HepG2 (cell line): ENCODE data around the gene SAE1. TPM values are rescaled to one million over a fixed set of nuclear protein-coding genes. Genes with fewer than 3 reads are reported as not detected.
A peak's percentile ranks its signal among the peaks of the same experiment; 100 is the strongest.

ENCODE experiments used
- ASH2L ChIP-seq: fragments of 300-600, 200-600 bp; sonication (generic); IDR thresholded peaks from 2 replicates; pipeline ENCODE4 v1.7.0; 2017; ENCODE audit warnings: low read depth, mild to moderate bottlenecking, moderate library complexity, mixed read lengths, low read length; ENCODE audit not compliant: insufficient read length
- CHD2 ChIP-seq: IDR thresholded peaks from 2 replicates; pipeline ENCODE4 v1.6.1; 2011; ENCODE audit warnings: low read depth, low read length, improper control_type of control experiment
- CTCF ChIP-seq: sonication (generic); formaldehyde crosslinking; IDR thresholded peaks from 2 replicates; pipeline ENCODE4 v1.5.0; 2020; ENCODE audit warnings: mild to moderate bottlenecking, missing genetic modification reagents, moderate library complexity
- DRAP1 ChIP-seq: IDR thresholded peaks from 2 replicates; pipeline ENCODE4 v1.6.1; 2016; ENCODE audit warnings: missing genetic modification reagents, missing compliant biosample characterization
- EZH2 ChIP-seq: conservative IDR thresholded peaks from 2 replicates; pipeline ENCODE4 v1.6.1; 2012; ENCODE audit warnings: mild to moderate bottlenecking, low read depth, low read length, moderate library complexity
- FLYWCH1 ChIP-seq: sonication (generic); formaldehyde crosslinking; IDR thresholded peaks from 2 replicates; pipeline ENCODE4 v1.8.1; 2023; ENCODE audit warnings: mild to moderate bottlenecking, missing genetic modification reagents
- LRRFIP1 ChIP-seq: sonication (generic); formaldehyde crosslinking; conservative IDR thresholded peaks from 2 replicates; pipeline ENCODE4 v1.4.0; 2020; ENCODE audit warnings: missing genetic modification reagents
- MED13 ChIP-seq: sonication (generic); formaldehyde crosslinking; IDR thresholded peaks from 2 replicates; pipeline ENCODE4 v1.5.0; 2020; ENCODE audit warnings: missing genetic modification reagents
- NFATC3 ChIP-seq: sonication (generic); formaldehyde crosslinking; IDR thresholded peaks from 2 replicates; pipeline ENCODE4 v1.5.1; 2020; ENCODE audit warnings: mild to moderate bottlenecking, missing genetic modification reagents
- PAXIP1 ChIP-seq: sonication (generic); formaldehyde crosslinking; conservative IDR thresholded peaks from 2 replicates; pipeline ENCODE4 v1.4.0; 2020; ENCODE audit warnings: mild to moderate bottlenecking, missing genetic modification reagents, moderate library complexity
- REXO4 ChIP-seq: sonication (generic); formaldehyde crosslinking; IDR thresholded peaks from 2 replicates; pipeline ENCODE4 v1.8.0; 2022; ENCODE audit warnings: missing genetic modification reagents, mild to moderate bottlenecking, borderline replicate concordance
- SALL1 ChIP-seq: sonication (generic); formaldehyde crosslinking; IDR thresholded peaks from 2 replicates; pipeline ENCODE4 v1.8.0; 2022; ENCODE audit warnings: mild to moderate bottlenecking, missing genetic modification reagents
- SMARCE1 ChIP-seq: fragments of 450-650 bp; IDR thresholded peaks from 2 replicates; pipeline ENCODE4 v1.6.1; 2017; ENCODE audit warnings: borderline replicate concordance
- SP1 ChIP-seq, 2 experiments: fragments of 450-650 bp in 1 of 2; sonication (generic) in 1 of 2; formaldehyde crosslinking in 1 of 2; IDR thresholded peaks; 2 replicates each; pipeline versions ENCODE4 v1.4.0 to v1.6.1; 2016 to 2020; ENCODE audit warnings: missing genetic modification reagents in 1 of 2
- ZBTB33 ChIP-seq: sonication (generic); formaldehyde crosslinking; IDR thresholded peaks from 2 replicates; pipeline ENCODE4 v1.4.0; 2020; ENCODE audit warnings: missing genetic modification reagents
- ZNF225 ChIP-seq: sonication (generic); formaldehyde crosslinking; IDR thresholded peaks from 2 replicates; pipeline ENCODE4 v1.4.0; 2020; ENCODE audit warnings: mild to moderate bottlenecking, missing genetic modification reagents
- ZNF253 ChIP-seq: sonication (generic); formaldehyde crosslinking; IDR thresholded peaks from 2 replicates; pipeline ENCODE4 v1.8.0; 2022; ENCODE audit warnings: mild to moderate bottlenecking, missing genetic modification reagents, borderline replicate concordance
- ZNF496 ChIP-seq: sonication (generic); formaldehyde crosslinking; IDR thresholded peaks from 2 replicates; pipeline ENCODE4 v1.8.1; 2023; ENCODE audit warnings: mild to moderate bottlenecking, moderate library complexity, missing genetic modification reagents; ENCODE audit not compliant: insufficient replicate concordance
- ZNF761 ChIP-seq: sonication (generic); formaldehyde crosslinking; conservative IDR thresholded peaks from 2 replicates; pipeline ENCODE4 v1.4.0; 2020; ENCODE audit warnings: mild to moderate bottlenecking, missing genetic modification reagents
- polyA plus RNA-seq, 8 experiments: library from polyadenylated mRNA; depleted of rRNA in 3 of 8; stranded (reverse) in 7 of 8; unstranded in 1 of 8; fragments of >200 nt; fragmentation: Illumina TruSeq in 4 of 8; extraction: Trizol in 4 of 8; gene quantifications; 2 replicates each; pipeline versions ENCODE4 v1.2.1 to v1.2.3, GENCODE V29; 2011 to 2016; ENCODE audit warnings: low read depth in 4 of 8, missing spikeins in 1 of 8, mixed read lengths in 1 of 8; ENCODE audit not compliant: insufficient read depth in 1 of 8
- total RNA-seq, 5 experiments: library from RNA; depleted of rRNA; stranded (reverse); fragments of >200 nt; fragmentation: Illumina TruSeq; extraction: Trizol; gene quantifications; 2 replicates each; pipeline ENCODE4 v1.2.3, GENCODE V29; 2016; ENCODE audit warnings: low read depth in 1 of 5

Gene SAE1
- total and polyA plus RNA-seq, 2 of the 13 experiments (the other 11 are each of a cell fraction or from before 2014, with no cell fraction given) = 87.6 to 197 TPM

GRCh38 chr19:47256693-47257410 is 126.2 kb downstream of the SAE1 start (continued):
- TF ChIP-seq PAXIP1 (CRISPR knock-in tag) = peak; percentile 46
- TF ChIP-seq ZBTB33 (CRISPR knock-in tag) = no peak
- TF ChIP-seq SMARCE1 = no peak
- TF ChIP-seq EZH2 = no peak
- no peak for TF ChIP-seq ZNF496 (CRISPR knock-in tag)
- TF ChIP-seq ZNF253 = no peak
- TF ChIP-seq DRAP1 = peak; percentile 84
- TF ChIP-seq SALL1 (CRISPR knock-in tag) = no peak
- TF ChIP-seq REXO4 (CRISPR knock-in tag) = no peak
- peak; percentile 14 for TF ChIP-seq ASH2L
- no peak for TF ChIP-seq ZNF761
- TF ChIP-seq ZNF225 = no peak
- TF ChIP-seq SP1 (IDR thresholded peaks at IDR 0.05) = peak; percentile 40; the same call in 1 of the 2 replicates
- TF ChIP-seq SP1 (CRISPR knock-in tag; IDR thresholded peaks at IDR 0.05) = peak; percentile 90
- TF ChIP-seq NFATC3 (CRISPR knock-in tag) = no peak
- TF ChIP-seq CHD2 = no peak
- no peak for TF ChIP-seq CTCF (CRISPR knock-in tag)
- no peak for TF ChIP-seq MED13 (CRISPR knock-in tag)
- no peak for TF ChIP-seq LRRFIP1
- no peak for TF ChIP-seq FLYWCH1 (CRISPR knock-in tag)
